Thymus (tissue), 11 donors: ENCODE measurements around the gene L3MBTL3. TPM values are rescaled to one million over a fixed set of nuclear protein-coding genes. Genes with fewer than 3 reads are reported as not detected.

Experiments used
- DNase-seq, 9 donors: peaks; one replicate each; pipeline ENCODE4 v3.0.0-alpha.2; 2013; ENCODE audit warnings: low spot score in 9 of 9, low read depth in 6 of 9, missing footprints in 1 of 9
- H3K27ac ChIP-seq, 2 donors: one replicate each; pipeline ENCODE4 v1.5.1; 2013; ENCODE audit warnings: control low read depth in 1 of 2, low read depth in 1 of 2, low read length in 1 of 2, mild to moderate bottlenecking in 1 of 2, moderate library complexity in 1 of 2
- H3K27me3 ChIP-seq, 2 donors: one replicate each; pipeline ENCODE4 v1.5.1; 2013; ENCODE audit warnings: low read length in 1 of 2; ENCODE audit not compliant: control insufficient read depth in 2 of 2, insufficient read depth in 1 of 2
- H3K36me3 ChIP-seq, 2 donors: one replicate each; pipeline ENCODE4 v1.5.1; 2013; ENCODE audit warnings: low read length in 1 of 2, mild to moderate bottlenecking in 1 of 2, moderate library complexity in 1 of 2; ENCODE audit not compliant: control insufficient read depth in 2 of 2, insufficient read depth in 2 of 2
- H3K4me1 ChIP-seq, 2 donors: one replicate each; pipeline ENCODE4 v1.5.1; 2013; ENCODE audit warnings: low read length in 2 of 2; ENCODE audit not compliant: control insufficient read depth in 2 of 2, insufficient read depth in 2 of 2
- H3K4me3 ChIP-seq, 2 donors: one replicate each; pipeline ENCODE4 v1.5.1; 2013; ENCODE audit warnings: low read length in 2 of 2, control low read depth in 1 of 2, mild to moderate bottlenecking in 1 of 2
- H3K9me3 ChIP-seq, 2 donors: one replicate each; pipeline ENCODE4 v1.5.1; 2013; ENCODE audit warnings: low read length in 1 of 2, mild to moderate bottlenecking in 1 of 2; ENCODE audit not compliant: control insufficient read depth in 2 of 2, insufficient read depth in 1 of 2
- WGBS: extraction: QIAGEN DNeasy Blood & Tissue Kit; methylation state at CpG from one replicate; pipeline ENCODE4 v1.1.7; 2013; 5-methylcytosine and 5-hydroxymethylcytosine counted together
- polyA plus RNA-seq: library from polyadenylated mRNA; stranded (reverse); fragments of 200-250 nt; gene quantifications from one replicate; pipeline ENCODE4 v1.2.3, GENCODE V29; 2013
- total RNA-seq: library from RNA; stranded (reverse); fragments of 120-200 nt; gene quantifications from one replicate; pipeline ENCODE4 v1.2.4, GENCODE V29; 2013
- donor health status: healthy.

L3MBTL3 gene
- total and polyA plus RNA-seq, 2 donors = 8.2 to 12.7 TPM

- Histone ChIP-seq H3K36me3 (peaks cover 0 to 3% of the 10 kb centered on the region in 2 donors), H3K9me3 (no peaks in the 10 kb centered on the region), H3K27me3 (no peaks in the 10 kb centered on the region), H3K4me1 (no peaks in the 10 kb centered on the region), H3K27ac (no peak overlapping the region), H3K4me3 (no peak overlapping the region)
- WGBS = 86% methylated on average over 11 of the region's 11 CpGs
- DNase-seq = no peak
These were observed 16.2 kb downstream of the L3MBTL3 start for GRCh38 chr6:130034378-130035146.

GRCh38 chr6:130035211-130035610, 16.8 kb downstream of the L3MBTL3 start:
- Histone ChIP-seq H3K27ac (no peak overlapping the region), H3K27me3 (no peaks in the 10 kb centered on the region), H3K4me3 (no peak overlapping the region), H3K36me3 (peaks cover 0 to 3% of the 10 kb centered on the region in 2 donors), H3K9me3 (no peaks in the 10 kb centered on the region), H3K4me1 (no peaks in the 10 kb centered on the region)
- DNase-seq = no peak
- 74% methylated on average over 2 of the region's 2 CpGs for WGBS

- Histone ChIP-seq H3K36me3 (peaks cover 0 to 3% of the 10 kb centered on the region in 2 donors), H3K9me3 (no peaks in the 10 kb centered on the region), H3K4me3 (no peak overlapping the region), H3K27me3 (no peaks in the 10 kb centered on the region), H3K27ac (no peak overlapping the region), H3K4me1 (no peaks in the 10 kb centered on the region)
- DNase-seq = peak in 1 of 9 donors; percentile 22
- 79% methylated on average over 3 of the region's 3 CpGs for WGBS
These were observed 18.9 kb downstream of the L3MBTL3 start for GRCh38 chr6:130037207-130037811.

- H3K4me1 ChIP-seq = no peaks in the 10 kb centered on the region
- no peaks in the 10 kb centered on the region for H3K36me3 ChIP-seq
- no peaks in the 10 kb centered on the region for H3K9me3 ChIP-seq
- DNase-seq = no peak
- H3K4me3 ChIP-seq = no peak overlapping the region
- H3K27me3 ChIP-seq = no peaks in the 10 kb centered on the region
- no peak overlapping the region for H3K27ac ChIP-seq
These were observed 23.2 kb downstream of the L3MBTL3 start for GRCh38 chr6:130041594-130041993.

- no peak for DNase-seq
- H3K4me3 ChIP-seq = no peak overlapping the region
- no peaks in the 10 kb centered on the region for H3K9me3 ChIP-seq
- no peak overlapping the region for H3K27ac ChIP-seq
- H3K27me3 ChIP-seq = no peaks in the 10 kb centered on the region
- H3K36me3 ChIP-seq = no peaks in the 10 kb centered on the region
- H3K4me1 ChIP-seq = no peaks in the 10 kb centered on the region
- 99% methylated on average over 4 of the region's 4 CpGs for WGBS
These were observed 25.0 kb downstream of the L3MBTL3 start for GRCh38 chr6:130043344-130043743.

GRCh38 chr6:130045622-130046021, 27.2 kb downstream of the L3MBTL3 start:
- no peaks in the 10 kb centered on the region for H3K4me1 ChIP-seq
- no peak overlapping the region for H3K27ac ChIP-seq
- H3K36me3 ChIP-seq = peaks cover 0 to 10% of the 10 kb centered on the region in 2 donors
- no peak overlapping the region for H3K4me3 ChIP-seq
- no peak for DNase-seq
- no peaks in the 10 kb centered on the region for H3K27me3 ChIP-seq
- WGBS = 96% methylated on average over 2 of the region's 2 CpGs
- H3K9me3 ChIP-seq = no peaks in the 10 kb centered on the region

GRCh38 chr6:130046671-130047070, 28.3 kb downstream of the L3MBTL3 start:
- Histone ChIP-seq H3K27me3 (no peaks in the 10 kb centered on the region), H3K9me3 (no peaks in the 10 kb centered on the region), H3K4me1 (no peaks in the 10 kb centered on the region), H3K27ac (no peak overlapping the region), H3K4me3 (no peak overlapping the region), H3K36me3 (peaks cover under 1 to 16% of the 10 kb centered on the region in 2 donors)
- WGBS = 98% methylated on average over 1 of the region's 1 CpG
- DNase-seq = no peak

- WGBS = 86% methylated on average over 4 of the region's 4 CpGs
- Histone ChIP-seq H3K27ac (no peak overlapping the region), H3K4me1 (no peaks in the 10 kb centered on the region), H3K9me3 (no peaks in the 10 kb centered on the region), H3K36me3 (peaks cover 3 to 19% of the 10 kb centered on the region in 2 donors), H3K4me3 (no peak overlapping the region), H3K27me3 (no peaks in the 10 kb centered on the region)
- no peak for DNase-seq
These were observed 29.0 kb downstream of the L3MBTL3 start for GRCh38 chr6:130047088-130047995.

GRCh38 chr6:130050230-130050629, 31.8 kb downstream of the L3MBTL3 start:
- DNase-seq = no peak
- peaks cover 8 to 35% of the 10 kb centered on the region in 2 donors for H3K36me3 ChIP-seq
- H3K4me3 ChIP-seq = no peak overlapping the region
- WGBS = 97% methylated on average over 2 of the region's 2 CpGs
- H3K9me3 ChIP-seq = no peaks in the 10 kb centered on the region
- H3K27me3 ChIP-seq = no peaks in the 10 kb centered on the region
- no peak overlapping the region for H3K27ac ChIP-seq
- no peaks in the 10 kb centered on the region for H3K4me1 ChIP-seq
